ES-I3 (cell line): Measurements from ENCODE around the gene ZNF391.
"Not testable (repeated sequence)": the region's sequence is repeated elsewhere in the genome, so short reads cannot be mapped to it uniquely, and the experiment has no call there.

ENCODE experiments used
- H3K36me3 ChIP-seq: 2 replicates; pipeline ENCODE4 v1.6.1; 2013; ENCODE audit warnings: mild to moderate bottlenecking, low read length, control low read depth, moderate library complexity; ENCODE audit not compliant: insufficient read depth
- H3K4me1 ChIP-seq: 2 replicates; pipeline ENCODE4 v1.6.1; 2013; ENCODE audit warnings: mild to moderate bottlenecking, control low read depth, low read length; ENCODE audit not compliant: insufficient read depth
- H3K9ac ChIP-seq: 2 replicates; pipeline ENCODE4 v1.6.1; 2013; ENCODE audit warnings: low read depth, mild to moderate bottlenecking, low read length, moderate library complexity
- H3K9me3 ChIP-seq: 2 replicates; pipeline ENCODE4 v1.6.1; 2013; ENCODE audit warnings: mild to moderate bottlenecking, low read length, moderate library complexity; ENCODE audit not compliant: control insufficient read depth, insufficient read depth

Gene ZNF391

DNA sequence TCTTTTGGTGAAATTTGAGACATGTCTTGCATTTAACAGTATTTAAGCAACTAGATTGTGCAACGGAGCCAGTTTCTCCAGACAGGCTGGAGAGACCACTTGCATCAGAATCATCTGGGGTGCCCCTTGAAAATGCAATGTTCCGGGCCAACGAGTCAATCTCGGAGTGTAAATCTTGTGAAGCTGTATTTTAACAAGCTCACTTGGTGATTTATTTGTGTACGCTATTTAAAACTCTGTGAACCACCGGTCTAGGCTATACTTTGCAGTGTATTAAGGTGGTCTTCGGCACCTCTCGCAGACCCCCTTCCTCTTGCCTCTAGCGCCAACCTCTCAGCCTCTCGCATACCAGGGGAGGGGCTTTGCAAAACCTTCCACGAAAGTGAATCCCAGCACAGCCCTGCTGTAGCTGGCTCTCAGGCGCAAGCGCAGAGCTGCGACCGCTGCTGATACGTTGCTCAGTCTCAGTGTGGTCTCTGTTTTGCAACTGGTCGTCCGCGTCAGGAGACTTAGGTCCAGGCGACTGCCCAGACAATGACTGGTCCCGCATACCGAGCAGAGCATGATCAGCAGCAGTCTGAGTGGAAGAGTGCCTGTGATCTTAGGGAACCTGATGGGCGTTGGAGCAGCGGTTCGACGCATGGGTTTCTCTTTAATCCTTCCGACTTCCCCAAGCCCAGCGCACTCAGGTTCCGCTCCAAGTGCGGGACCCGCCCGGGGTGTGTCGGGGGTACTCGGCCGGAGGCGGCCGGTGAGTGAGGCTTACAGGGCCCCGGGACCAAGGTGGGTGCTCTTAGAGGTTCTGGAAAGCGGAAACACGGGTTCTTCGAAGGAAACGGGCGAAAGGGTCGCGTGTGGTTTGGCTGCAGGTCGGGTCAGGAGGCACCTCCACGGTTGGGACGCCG is at the start of gene ZNF391:
TSS of gene ZNF391 (plus strand) at position 467 of the 905 bp plus-strand sequence. CDS start 11,612 bp downstream, outside the sequence.
- no peaks in the 10 kb centered on the region; the same call in 1 of the 2 replicates for H3K36me3 ChIP-seq
- H3K4me1 ChIP-seq = no peaks in the 10 kb centered on the region
- H3K9ac ChIP-seq = peak within 1 kb of the TSS; percentile 96
- peaks cover 5% of the 10 kb centered on the region; the same call in 1 of the 2 replicates for H3K9me3 ChIP-seq

DNA sequence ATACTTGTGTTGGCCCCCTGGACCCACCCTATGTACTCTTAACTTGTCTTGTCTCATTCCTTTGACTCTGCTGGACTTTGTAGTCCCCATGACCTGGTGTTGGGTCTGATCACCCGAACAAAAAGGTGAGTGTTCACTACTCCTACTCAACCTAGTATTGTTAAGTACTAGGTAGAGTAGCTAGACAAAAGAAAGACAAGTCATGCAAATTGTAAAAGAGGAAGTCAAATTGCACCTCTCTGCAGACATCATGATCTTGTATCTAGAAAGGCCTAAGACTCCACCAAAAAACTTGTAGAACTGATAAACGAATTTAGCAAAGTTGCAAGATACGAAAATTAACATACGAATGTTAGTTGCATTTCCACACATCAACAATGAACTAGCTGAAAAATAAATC is 35.7 kb upstream of the ZNF391 start:
- Histone ChIP-seq H3K9ac (no peak overlapping the region), H3K36me3 (no peaks in the 10 kb centered on the region), H3K4me1 (no peaks in the 10 kb centered on the region), H3K9me3 (0 out of 2 replicates have a peak, but pooled peaks cover 4% of the 10 kb centered on the region)

DNA sequence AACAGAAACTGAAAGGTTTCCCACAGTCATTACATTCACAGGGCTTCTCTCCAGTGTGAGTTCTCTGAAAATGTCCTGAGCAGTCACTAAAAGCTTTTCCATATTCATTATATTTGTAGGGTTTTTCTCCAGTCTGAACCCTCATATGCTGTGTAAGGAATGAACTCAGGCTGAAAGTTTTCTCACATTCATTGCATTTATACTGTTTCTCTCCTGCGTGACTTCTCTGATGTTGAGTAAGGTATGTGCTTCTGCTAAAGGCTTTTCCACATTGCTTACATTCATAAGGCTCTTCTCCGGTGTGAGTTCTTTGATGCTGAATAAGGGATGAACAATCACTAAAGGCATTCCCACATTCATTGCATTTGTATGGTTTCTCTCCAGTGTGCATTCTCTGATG is 29.8 kb upstream of the ZNF391 start:
- H3K4me1 ChIP-seq = no peaks in the 10 kb centered on the region
- H3K9ac ChIP-seq = no peak overlapping the region
- H3K9me3 ChIP-seq = peaks cover 25% of the 10 kb centered on the region
- peaks cover 6% of the 10 kb centered on the region; the same call in 1 of the 2 replicates for H3K36me3 ChIP-seq

DNA sequence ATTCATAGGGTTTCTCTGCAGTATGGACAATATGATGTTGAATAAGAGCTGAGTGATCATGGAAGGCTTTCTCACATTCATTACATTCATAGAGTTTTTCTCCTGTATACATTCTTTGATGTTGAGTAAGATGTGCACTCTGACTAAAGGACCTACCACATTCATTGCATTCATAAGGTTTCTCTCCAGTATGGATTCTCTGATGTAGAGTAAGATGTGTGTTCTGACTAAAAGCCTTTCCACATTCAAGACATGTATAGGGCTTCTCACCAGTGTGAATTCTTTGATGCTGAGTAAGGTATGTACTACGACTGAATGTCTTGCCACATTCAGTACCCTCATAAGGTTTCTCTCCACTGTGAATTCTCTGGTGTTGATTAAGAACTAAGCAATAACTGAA is 29.3 kb upstream of the ZNF391 start:
- Histone ChIP-seq H3K4me1 (no peaks in the 10 kb centered on the region), H3K9ac (no peak overlapping the region), H3K36me3 (peaks cover 6% of the 10 kb centered on the region; the same call in 1 of the 2 replicates), H3K9me3 (peaks cover 25% of the 10 kb centered on the region)

DNA sequence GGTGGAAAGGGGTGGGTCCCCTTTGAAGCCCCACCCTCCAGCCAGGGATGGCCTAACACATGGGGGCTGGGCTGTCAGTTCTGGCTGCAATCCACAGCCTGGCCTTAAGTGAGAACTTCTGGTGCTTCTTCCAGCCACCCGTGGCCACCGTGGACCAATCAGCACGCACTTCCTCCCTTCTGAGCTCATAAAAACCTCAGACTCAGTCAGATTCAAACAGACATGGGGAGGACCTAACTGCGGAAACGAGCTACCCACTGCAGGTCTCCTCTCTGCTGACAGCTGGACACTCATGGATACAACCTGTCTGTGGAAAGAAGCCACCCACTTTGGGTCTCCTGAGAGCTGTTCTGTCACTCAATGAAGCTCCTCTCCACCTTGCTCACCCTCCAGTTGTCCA is 20.4 kb upstream of the ZNF391 start:
- no peaks in the 10 kb centered on the region; the same call in 1 of the 2 replicates for H3K9me3 ChIP-seq
- no peaks in the 10 kb centered on the region for H3K4me1 ChIP-seq
- no peaks in the 10 kb centered on the region for H3K36me3 ChIP-seq
- H3K9ac ChIP-seq = no peak overlapping the region

DNA sequence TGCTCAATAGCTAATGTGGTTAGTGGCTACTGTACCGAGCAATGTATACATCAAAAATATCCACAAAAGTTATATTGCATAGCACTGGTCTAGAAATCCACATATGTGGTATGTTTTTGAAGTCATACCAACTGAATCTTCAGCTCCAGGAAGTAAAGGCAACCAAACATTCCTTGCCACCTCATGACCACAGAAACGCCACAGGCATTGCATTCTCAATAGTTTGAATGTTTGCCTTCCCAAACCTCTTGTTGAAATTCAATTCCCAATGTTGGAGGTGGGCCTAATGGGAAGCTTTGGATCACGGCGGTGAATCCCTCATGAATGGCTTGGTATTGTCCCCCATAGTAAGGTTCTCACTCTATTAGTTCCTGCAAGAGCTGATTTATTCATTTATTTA is 18.2 kb upstream of the ZNF391 start:
- Histone ChIP-seq H3K9me3 (no peaks in the 10 kb centered on the region; the same call in 1 of the 2 replicates), H3K4me1 (no peaks in the 10 kb centered on the region), H3K9ac (no peak overlapping the region), H3K36me3 (no peaks in the 10 kb centered on the region)

DNA sequence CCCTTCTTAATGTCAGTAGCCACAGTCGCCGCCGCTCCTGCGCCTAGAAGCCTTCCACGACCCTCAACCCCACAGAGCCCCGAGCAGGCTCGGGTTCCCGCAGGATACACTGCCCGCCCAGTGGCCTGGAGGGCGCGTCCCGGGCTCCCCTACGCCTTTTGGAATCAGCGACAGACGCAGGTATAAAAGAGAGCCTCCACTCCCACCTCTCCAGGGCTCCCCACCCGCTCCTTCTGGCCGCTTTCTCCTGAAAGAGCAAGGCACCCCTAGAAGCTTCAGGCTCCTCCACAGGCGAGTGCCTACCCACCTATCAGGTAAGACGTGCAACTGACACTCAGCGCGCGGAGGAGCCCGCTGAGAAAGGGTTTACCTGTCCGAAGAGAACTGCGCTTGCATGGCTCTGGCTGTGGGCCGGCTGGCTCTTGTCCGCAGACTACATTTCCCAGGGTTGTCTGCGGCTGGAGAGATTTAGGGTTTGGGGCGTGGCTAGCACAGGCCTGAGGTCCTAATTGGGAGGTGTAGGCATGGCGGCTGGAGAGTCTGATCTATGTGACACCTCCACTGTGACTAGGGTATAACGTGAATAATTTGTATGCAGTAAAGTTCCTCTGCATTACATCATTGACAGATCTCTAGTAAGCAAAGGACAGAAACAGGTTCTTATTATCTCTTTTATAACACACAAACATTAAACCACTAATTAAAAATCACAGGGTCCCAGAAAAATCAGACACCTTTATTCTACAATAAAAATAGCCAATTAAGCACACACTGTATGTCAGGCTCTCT is 13.5 kb upstream of the ZNF391 start:
- no peaks in the 10 kb centered on the region for H3K9me3 ChIP-seq
- peaks cover 28% of the 10 kb centered on the region for H3K4me1 ChIP-seq
- no peaks in the 10 kb centered on the region for H3K36me3 ChIP-seq
- peak overlapping the region; percentile 89 for H3K9ac ChIP-seq

DNA sequence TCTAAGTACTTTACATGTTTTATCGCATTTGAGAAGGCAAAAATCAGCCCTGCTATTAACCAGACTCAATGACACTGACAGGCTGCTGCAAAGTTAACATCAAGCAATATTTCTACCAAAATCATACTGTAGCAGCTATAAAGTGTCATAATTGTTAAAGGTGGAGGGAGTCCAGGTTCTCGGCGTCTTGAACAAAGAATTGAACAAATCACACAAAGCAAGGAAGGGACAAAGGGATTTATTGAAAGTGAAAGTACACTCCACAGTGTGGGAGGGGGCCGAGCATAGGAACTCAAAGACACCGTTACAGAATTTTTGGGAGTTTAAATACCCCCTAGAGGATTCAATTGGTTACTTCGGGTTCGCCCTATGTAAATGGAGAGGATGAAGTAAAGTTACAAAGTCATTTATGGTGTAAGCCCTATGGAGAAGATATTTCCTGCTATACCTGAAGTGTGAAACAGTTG is 12.9 kb upstream of the ZNF391 start:
- H3K4me1 ChIP-seq = peaks cover 28% of the 10 kb centered on the region
- no peaks in the 10 kb centered on the region for H3K9me3 ChIP-seq
- peak overlapping the region; percentile 89; the same call in 1 of the 2 replicates for H3K9ac ChIP-seq
- H3K36me3 ChIP-seq = no peaks in the 10 kb centered on the region

DNA sequence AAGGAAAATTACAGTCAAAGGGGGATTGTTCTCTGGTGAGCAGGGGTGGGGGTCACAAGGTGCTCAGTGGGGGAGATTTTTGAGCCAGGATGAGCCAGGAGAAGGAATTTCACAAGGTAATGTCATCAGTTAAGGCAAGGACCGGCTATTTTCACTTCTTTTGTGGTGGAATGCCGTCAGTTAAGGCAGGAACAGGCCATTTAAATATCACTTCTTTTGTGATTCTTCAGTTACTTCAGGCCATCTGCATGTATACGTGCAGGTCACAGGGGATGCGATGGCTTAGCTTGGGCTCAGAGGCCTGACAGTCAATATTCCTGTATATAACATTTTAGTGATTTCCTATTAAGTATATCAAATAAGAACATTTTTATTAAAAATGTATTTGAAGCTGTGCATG is 10.2 kb upstream of the ZNF391 start:
- not testable (repeated sequence) for H3K36me3 ChIP-seq, H3K9me3 ChIP-seq, H3K9ac ChIP-seq
- peaks cover 28% of the 10 kb centered on the region for H3K4me1 ChIP-seq

DNA sequence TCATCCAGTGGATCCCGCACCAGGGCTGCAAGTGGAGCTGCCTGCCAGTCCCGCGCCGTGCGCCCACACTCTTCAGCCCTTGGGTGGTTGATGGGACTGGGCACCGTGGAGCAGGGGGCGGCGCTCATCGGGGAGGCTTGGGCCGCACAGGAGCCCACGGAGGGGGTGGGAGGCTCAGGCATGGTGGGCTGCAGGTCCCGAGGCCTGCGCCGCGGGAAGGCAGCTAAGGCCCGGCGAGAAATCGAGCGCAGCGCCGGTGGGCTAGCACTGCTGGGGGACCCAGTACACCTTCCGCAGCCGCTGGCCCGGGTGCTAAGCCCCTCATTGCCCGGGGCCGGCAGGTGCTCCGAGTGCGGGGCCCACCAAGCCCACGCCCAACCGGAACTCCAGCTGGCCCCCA is 7.6 kb upstream of the ZNF391 start:
- not testable (repeated sequence) for H3K36me3 ChIP-seq, H3K9me3 ChIP-seq, H3K9ac ChIP-seq
- H3K4me1 ChIP-seq = peaks cover 26% of the 10 kb centered on the region

DNA sequence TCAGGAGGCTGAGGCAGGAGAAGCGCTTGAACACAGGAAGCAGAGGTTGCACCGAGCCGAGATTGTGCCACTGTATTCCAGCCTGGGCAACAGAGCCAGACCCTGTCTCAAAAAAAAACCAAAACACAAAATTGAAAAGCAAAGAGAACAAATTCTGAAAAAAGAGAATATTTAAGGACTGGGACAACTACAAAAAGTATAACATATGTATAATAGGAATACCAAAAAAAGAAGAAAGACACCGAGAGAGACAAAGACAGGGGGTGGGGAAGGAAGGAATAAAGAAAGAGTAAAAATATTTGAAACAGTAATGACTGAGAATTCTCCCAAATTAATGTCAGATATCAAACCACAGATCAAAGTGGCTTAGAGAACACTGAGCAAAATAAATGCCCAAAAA is 5.5 kb upstream of the ZNF391 start:
- Histone ChIP-seq H3K4me1 (peaks cover 9% of the 10 kb centered on the region), H3K9ac (no peak overlapping the region), H3K36me3 (no peaks in the 10 kb centered on the region), H3K9me3 (peaks cover 6% of the 10 kb centered on the region; the same call in 1 of the 2 replicates)

DNA sequence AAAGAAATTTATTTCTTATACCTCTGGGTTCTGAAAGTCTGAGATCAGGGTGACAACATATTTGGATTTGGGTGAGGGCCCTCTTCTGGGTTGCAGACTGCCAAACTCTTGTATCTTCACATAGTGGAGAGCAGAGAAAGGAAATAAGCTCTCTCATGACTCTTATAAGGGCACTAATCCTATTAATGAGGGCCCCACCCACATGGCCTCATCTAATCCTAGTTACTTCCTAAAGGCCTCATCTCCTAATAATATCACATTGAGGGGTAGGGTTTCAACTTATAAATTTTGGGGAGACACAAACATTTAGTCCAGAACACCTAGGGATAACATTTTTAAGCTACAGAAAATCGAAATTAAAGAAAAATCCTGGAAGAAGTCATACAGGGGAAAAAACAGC is 5.1 kb upstream of the ZNF391 start:
- Histone ChIP-seq H3K9me3 (peaks cover 6% of the 10 kb centered on the region; the same call in 1 of the 2 replicates), H3K36me3 (no peaks in the 10 kb centered on the region), H3K4me1 (peaks cover 9% of the 10 kb centered on the region), H3K9ac (no peak overlapping the region)

DNA sequence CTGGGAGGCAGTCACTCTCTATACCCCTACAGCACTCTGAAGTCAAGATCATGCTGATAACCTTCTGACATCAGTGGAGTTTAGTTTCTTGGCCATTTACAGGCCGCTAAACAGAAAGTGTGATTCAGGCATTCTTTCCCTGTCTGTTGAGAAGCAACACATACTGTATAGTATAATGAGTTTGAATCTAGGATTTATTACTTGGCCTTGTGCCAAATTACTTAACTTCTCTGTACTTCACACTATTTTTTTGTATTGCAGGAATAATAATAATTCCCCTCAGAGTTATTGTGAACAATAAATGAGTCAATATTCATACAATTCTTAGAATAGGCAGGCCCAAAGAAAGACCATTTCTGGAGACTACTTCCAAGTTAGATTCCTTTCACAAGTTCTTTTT is 4.1 kb downstream of the ZNF391 start:
- Histone ChIP-seq H3K4me1 (no peaks in the 10 kb centered on the region), H3K9me3 (peaks cover 10% of the 10 kb centered on the region; the same call in 1 of the 2 replicates), H3K9ac (no peak overlapping the region), H3K36me3 (peaks cover 6% of the 10 kb centered on the region)

DNA sequence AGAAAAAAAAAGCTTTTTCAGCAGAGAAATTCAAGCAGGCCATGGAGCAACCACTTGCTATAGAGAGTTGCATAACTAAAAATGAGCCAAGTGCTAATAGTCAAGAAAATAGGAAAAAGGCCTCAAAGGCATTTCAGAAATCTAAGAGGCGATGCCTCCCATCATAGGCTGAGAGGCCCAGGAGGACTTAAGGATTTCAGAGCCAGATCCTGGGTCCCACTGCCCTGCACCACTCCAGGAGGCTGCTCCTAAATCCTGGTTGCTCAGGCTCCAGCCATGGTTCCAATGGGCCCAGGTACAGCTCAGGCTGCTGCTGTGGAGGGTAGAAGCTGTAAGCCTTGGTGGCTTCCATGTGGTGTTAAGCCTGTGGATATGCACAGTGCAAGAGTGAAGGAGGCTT is 5.5 kb downstream of the ZNF391 start:
- no peak overlapping the region for H3K9ac ChIP-seq
- no peaks in the 10 kb centered on the region for H3K4me1 ChIP-seq
- peaks cover 6% of the 10 kb centered on the region for H3K36me3 ChIP-seq
- H3K9me3 ChIP-seq = peaks cover 16% of the 10 kb centered on the region; the same call in 1 of the 2 replicates
